GM19397 (cell line): ENCODE measurements around the gene RPL18.
"Not testable (repeated sequence)": the region's sequence is repeated elsewhere in the genome, so short reads cannot be mapped to it uniquely, and the experiment has no call there.

Experiments
- ATAC-seq: cut with Tn5 transposase; IDR thresholded peaks from one replicate; pipeline ENCODE4 v1.9.1; 2021; ENCODE audit warnings: mild to moderate bottlenecking, moderate library complexity; ENCODE audit not compliant: unreplicated experiment

The RPL18 gene

GRCh38 chr19:48644839-48645619 lies 26.1 kb upstream of the RPL18 start:
- no peak for ATAC-seq

GRCh38 chr19:48644355-48644754 lies 25.4 kb upstream of the RPL18 start:
- no peak for ATAC-seq

- no peak for ATAC-seq
Observed at GRCh38 chr19:48642862-48643261, 23.9 kb upstream of the RPL18 start.

GRCh38 chr19:48641850-48642249 lies 22.9 kb upstream of the RPL18 start:
- ATAC-seq, result no peak

GRCh38 chr19:48639483-48640375 lies 20.8 kb upstream of the RPL18 start:
- no peak for ATAC-seq

- ATAC-seq, result no peak
Observed at GRCh38 chr19:48638831-48639381, 19.9 kb upstream of the RPL18 start.

- peak; percentile 3 for ATAC-seq
Observed at GRCh38 chr19:48637948-48638830, 19.2 kb upstream of the RPL18 start.

- peak; percentile 76 for ATAC-seq
Observed at GRCh38 chr19:48637449-48637947, 18.5 kb upstream of the RPL18 start.

- ATAC-seq, result no peak
Observed at GRCh38 chr19:48636859-48637448, 18.0 kb upstream of the RPL18 start, which contains the start of gene DBP. Gene DBP, minus strand, starts transcription at chr19:48637379. Its CDS starts 385 bp downstream, at chr19:48636994.

GRCh38 chr19:48635966-48636858 lies 17.2 kb upstream of the RPL18 start:
- no peak for ATAC-seq

- peak; percentile 19 for ATAC-seq
Observed at GRCh38 chr19:48635263-48635965, 16.4 kb upstream of the RPL18 start.

GRCh38 chr19:48634424-48635262 lies 15.7 kb upstream of the RPL18 start:
- peak; percentile 29 for ATAC-seq

- no peak for ATAC-seq
Observed at GRCh38 chr19:48634036-48634342, 15.0 kb upstream of the RPL18 start.

GRCh38 chr19:48633148-48634035 lies 14.4 kb upstream of the RPL18 start:
- no peak for ATAC-seq

GRCh38 chr19:48632692-48633147 lies 13.7 kb upstream of the RPL18 start:
- ATAC-seq, result no peak

GRCh38 chr19:48632286-48632685 lies 13.3 kb upstream of the RPL18 start:
- not testable (repeated sequence) for ATAC-seq

- no peak for ATAC-seq
Observed at GRCh38 chr19:48631225-48631624, 12.2 kb upstream of the RPL18 start.
